ENCODE measurements around the gene BACH2. TPM values are rescaled to one million over a fixed set of nuclear protein-coding genes. Genes with fewer than 3 reads are reported as not detected.

The BACH2 gene
- total and polyA plus RNA-seq, 10 of the 15 experiments (the other 5 are each of a cell fraction or from before 2014, with no cell fraction given), result 0.03 to 0.28 (median 0.04) TPM; not detected in 3

GRCh38 chr6:90297115-90297866, 648 bp upstream of the BACH2 start:
- Histone ChIP-seq H3K4me2 (ENCODE audit: control insufficient read depth, insufficient read depth) (no peak overlapping the region), H4K20me1 (ENCODE audit: control insufficient read depth, insufficient read depth) (no peaks in the 10 kb centered on the region), H3K36me3 (ENCODE audit: control insufficient read depth in 2 of 2, insufficient read depth in 2 of 2, low read length in 1 of 2) (no peaks in the 10 kb centered on the region), H3K4me3 (no peak overlapping the region), H3K27ac (ENCODE audit: control insufficient read depth, insufficient read depth) (no peak overlapping the region), H3K27me3 (replicated peaks in 1 of 2; ENCODE audit: control insufficient read depth in 2 of 2, insufficient read depth in 2 of 2, low read length in 1 of 2) (peaks cover 16 to 36% of the 10 kb centered on the region in 2 experiments), H3K9ac (ENCODE audit: control insufficient read depth, insufficient read depth, low read length) (no peak overlapping the region), H3K9me3 (replicated peaks; ENCODE audit: control insufficient read depth, insufficient read depth, low read length) (no peaks in the 10 kb centered on the region), H3K79me2 (ENCODE audit: control insufficient read depth, insufficient read depth, low read length) (no peaks in the 10 kb centered on the region), H3K4me1 (ENCODE audit: control insufficient read depth, insufficient read depth, low read length) (no peaks in the 10 kb centered on the region; the same call in 1 of the 2 replicates), H2AFZ (ENCODE audit: control insufficient read depth, low read depth, low read length) (no peak overlapping the region)
- CTCF ChIA-PET, result interaction anchor here (1.1 to 1.3 kb wide), 2 partner anchors 9 to 357 kb away, joined by 3 read pairs; no protein-coding TSS in a partner anchor
- TF ChIP-seq ZBTB4 (CRISPR knock-in tag; IDR thresholded peaks at IDR 0.05), result no peak
- TF ChIP-seq EZH2 (IDR thresholded peaks at IDR 0.05; ENCODE audit: borderline replicate concordance, control insufficient read depth, low read depth, low read length), result 0 out of 2 replicates have a peak, but pooled peaks have one; percentile 11
- ATAC-seq, result no peak
- in situ Hi-C loops (cut with MboI), result no loop called here
- SMC1A ChIA-PET (ENCODE audit: uncharacterized antibody, unreplicated experiment), result interaction anchor here (1.1 kb wide), 1 partner anchor 9 kb away, joined by 3 read pairs; no protein-coding TSS in a partner anchor
- RAD21 ChIA-PET (ENCODE audit: unreplicated experiment), result no interaction called here
- DNase-seq (ENCODE audit: low read depth, low spot score), result no peak
- 31% methylated on average over 19 of the region's 31 CpGs for WGBS (ENCODE audit: insufficient coverage, insufficient replicate concordance, low lambda C conversion rate, missing lambda C conversion rate)
- POLR2A ChIA-PET, result no interaction called here
- intact Hi-C loops (cut with micrococcal nuclease; ENCODE audit: unreplicated experiment), result no loop called here
- no TSS peak for BruUV-seq (replicated peaks)
- FAIRE-seq, result no peak
